ENCODE data around the gene COX6A1.
"Not testable (repeated sequence)": the region's sequence is repeated elsewhere in the genome, so short reads cannot be mapped to it uniquely, and the experiment has no call there.

Gene COX6A1

GRCh38 chr12:120428597-120429229 is 9.2 kb upstream of the COX6A1 start:
- no peak for ATAC-seq

DNA sequence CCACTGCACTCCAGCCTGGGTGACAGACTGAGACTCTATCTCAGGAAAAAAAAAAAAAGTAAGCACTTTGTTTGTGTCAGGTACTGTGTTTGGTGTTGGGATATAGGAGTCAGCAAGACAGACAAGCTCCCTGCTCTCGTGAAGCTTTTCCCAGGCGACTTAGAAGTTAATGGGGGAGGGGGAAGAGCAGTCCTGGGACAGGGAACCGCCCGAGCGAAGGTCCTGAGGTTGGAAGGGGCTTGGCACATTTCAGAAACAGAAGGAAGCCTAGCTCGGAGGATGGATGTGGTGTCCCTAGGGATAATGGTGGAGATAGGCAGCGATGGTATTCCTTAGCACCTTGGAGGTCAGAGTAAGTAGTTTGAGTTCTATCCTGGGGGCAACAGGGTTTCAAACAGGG is 8.5 kb upstream of the COX6A1 start:
- no peak for ATAC-seq

GRCh38 chr12:120432772-120433525 is 5.0 kb upstream of the COX6A1 start:
- ATAC-seq: no peak

GRCh38 chr12:120438495-120439198 is 734 bp downstream of the COX6A1 start:
- no peak for ATAC-seq

DNA sequence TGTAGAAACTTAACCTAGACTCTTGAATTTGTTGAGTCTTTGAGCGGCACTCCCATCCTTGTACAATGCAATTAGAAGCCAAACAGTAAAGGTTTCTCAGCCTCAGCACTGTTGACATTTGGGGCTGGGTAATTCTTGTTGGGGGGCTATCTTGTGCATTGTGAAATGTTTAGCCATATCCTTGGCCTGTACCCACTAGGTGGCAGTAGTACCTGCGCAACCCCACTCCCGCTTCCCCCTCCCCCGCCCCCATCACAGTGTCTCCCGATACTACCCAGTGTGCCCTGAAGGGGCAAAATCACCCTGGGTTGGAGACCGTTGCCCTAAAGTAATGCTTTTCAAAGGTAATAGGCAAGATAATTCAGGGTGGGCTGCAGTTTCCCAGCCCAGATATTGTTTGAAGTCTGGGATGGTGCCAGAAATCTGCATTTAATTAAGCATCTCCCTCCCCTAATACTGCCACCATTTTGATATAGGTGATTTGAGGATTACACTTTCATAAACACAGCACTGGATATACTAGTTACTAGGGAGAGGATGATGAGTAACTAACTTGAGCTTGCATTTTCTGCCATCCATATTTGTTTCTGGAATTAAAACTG is 1.8 kb downstream of the COX6A1 start:
- ATAC-seq: peak; percentile 40 to 45

DNA sequence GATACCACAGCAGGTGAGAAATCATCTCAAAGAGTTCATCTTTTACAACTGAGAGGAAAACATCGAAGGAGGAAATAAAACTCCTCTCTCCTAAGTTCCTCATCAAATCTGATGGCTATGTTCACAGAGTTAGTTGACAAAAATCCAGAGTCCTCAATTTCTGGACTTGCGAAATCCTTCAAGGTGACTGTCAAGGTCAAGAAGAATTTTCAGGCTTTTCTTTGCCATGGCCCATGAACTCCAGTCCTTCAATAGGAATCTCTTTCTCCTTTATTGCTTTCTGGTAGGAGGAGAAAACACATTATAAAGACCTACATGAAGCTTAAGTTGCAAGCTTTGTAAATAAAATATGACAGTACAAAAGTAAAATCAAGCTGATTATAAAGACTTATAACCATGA is 6.8 kb downstream of the COX6A1 start:
- ATAC-seq: no peak

- ATAC-seq: peak; percentile 95 to 96
These were observed 8.3 kb downstream of the COX6A1 start, which contains the start of the genes GATC and TRIAP1 for GRCh38 chr12:120445911-120446843. Gene GATC, plus strand, starts transcription at chr12:120446444. Its CDS starts 37 bp downstream, at chr12:120446481. Gene TRIAP1, minus strand, starts transcription at chr12:120446384. Its CDS starts 12 bp downstream, at chr12:120446372.

- not testable (repeated sequence) for ATAC-seq
These were observed 8.9 kb downstream of the COX6A1 start for GRCh38 chr12:120446844-120447178.

DNA sequence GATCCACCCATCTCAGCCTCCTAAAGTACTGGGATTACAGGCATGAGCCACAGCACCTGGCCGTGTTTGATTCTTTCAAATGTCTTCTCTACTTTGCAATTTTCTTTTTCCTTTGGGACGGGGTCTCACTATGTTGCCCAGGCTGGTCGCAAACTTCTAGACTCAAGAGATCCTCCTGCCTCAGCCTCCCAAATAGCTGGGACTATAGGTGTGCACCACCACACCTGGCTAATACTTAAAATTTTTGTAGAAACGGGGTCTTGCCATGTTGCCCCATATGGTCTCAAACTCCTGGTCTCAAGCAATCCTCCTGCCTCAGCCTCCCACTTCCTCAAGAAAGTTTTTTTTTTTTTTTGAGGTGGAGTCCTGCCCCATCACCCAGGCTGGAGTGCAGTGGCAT is 10.1 kb downstream of the COX6A1 start:
- ATAC-seq: no peak

GRCh38 chr12:120452524-120452923 is 14.6 kb downstream of the COX6A1 start:
- not testable (repeated sequence) for ATAC-seq

- ATAC-seq: no peak
These were observed 15.3 kb downstream of the COX6A1 start for GRCh38 chr12:120453060-120453750.

DNA sequence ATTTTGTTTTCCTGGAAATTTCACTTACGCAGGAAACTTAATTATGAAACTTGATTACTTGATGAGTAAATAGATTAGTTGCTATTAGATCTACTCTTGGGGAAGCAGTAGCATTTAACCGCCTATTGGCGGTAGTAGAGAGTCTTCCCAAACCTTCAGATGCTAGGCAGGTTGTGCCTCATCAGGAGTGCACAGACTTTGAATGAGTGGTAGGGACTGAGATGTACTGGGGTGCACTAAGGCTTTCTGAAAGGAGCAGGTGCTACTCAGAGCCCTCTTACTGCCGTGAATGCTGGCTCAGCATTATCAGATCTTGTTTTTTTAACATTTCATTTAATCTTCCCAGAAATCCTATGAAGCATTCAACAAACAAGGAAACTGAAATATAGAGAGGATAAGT is 16.1 kb downstream of the COX6A1 start:
- peak; percentile 85 to 89 for ATAC-seq

DNA sequence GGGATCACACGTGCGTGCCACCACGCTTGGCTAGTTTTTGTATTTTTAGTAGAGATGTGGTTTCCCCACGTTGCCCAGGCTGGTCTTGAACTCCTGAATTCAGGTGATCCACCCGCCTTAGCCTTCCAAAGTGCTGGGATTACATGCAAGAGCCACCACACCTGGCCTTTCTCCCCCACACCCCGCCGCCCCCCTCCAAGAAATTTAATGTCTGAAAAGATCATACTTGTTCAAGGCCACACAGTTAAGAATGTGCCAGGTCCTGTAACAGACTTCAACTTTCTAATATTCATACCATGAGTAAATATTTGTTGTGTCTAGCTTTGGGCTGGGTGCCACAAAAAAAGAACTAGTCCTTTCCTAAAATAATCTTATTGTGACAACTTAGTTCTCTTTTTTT is 17.4 kb downstream of the COX6A1 start:
- ATAC-seq: no peak

- ATAC-seq: no peak
These were observed 19.2 kb downstream of the COX6A1 start for GRCh38 chr12:120457133-120457532.

GRCh38 chr12:120460157-120460556 is 22.2 kb downstream of the COX6A1 start:
- ATAC-seq: no peak

DNA sequence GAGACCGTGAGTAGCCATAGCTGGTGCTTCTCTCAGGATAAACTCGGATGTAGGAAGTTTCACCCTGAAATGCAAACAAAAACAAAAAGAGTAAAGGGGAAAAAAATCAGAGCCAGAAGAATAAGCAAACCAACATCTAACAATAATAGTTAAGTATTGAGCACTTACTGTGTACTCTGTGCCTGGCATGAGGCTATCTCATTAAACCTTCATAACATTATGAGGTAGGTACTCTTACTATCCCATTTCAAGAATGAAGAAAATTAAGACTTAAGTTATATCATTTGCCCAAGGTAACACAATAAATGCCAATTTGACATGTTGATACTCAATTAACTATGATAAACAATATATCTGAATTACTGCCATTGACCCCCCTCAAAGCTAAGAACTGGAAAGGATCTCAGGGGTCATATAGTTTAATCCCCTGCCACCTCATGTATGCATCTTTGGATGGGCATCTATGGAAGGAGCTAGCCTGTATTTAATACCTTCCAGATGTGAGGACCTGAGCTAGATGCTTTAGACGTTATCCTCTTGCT is 24.3 kb downstream of the COX6A1 start:
- ATAC-seq: no peak

DNA sequence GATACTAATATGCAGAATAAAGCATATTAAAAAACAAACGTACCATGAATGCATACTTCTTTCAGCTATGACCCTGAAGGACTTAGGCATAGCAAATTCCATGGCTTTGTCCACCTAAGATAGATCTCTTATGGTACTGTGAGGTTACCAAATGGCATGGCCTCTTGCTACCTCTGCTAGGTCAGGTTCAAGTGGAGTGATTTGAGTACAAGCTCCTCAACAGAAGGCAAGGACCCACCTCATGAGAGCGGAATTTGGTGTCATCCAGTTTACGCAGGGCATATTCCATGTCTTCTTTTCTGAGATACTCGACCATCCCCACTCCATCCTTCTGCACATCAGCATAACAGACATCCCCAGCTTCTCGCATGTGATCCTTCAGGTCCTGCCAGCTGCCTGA is 25.8 kb downstream of the COX6A1 start:
- ATAC-seq: no peak

DNA sequence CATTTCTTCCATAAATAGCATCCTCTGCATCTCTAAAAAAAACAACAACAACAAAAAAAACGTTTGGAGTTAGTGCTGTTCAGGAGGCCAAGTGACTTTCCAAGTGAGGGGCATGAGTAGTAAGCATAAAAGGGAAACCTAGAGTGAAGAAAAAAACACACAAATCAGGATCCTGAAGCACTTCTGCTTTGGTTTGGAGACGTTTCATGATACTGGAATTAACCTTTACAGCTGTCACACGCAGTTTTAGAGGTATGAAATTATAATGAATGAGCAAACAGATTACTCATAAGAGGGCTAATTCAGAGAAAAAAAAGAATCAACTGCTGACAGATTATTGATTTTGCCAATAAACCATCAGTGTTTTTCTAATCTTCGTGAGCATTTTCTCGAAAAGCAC is 27.8 kb downstream of the COX6A1 start:
- ATAC-seq: no peak

- no peak for ATAC-seq
These were observed 28.8 kb downstream of the COX6A1 start for GRCh38 chr12:120466560-120467315.

GRCh38 chr12:120467439-120467838 is 29.5 kb downstream of the COX6A1 start:
- ATAC-seq: no peak
